GM21423 (cell line): ENCODE data around the gene GPR17.
A peak's percentile ranks its signal among the peaks of the same experiment; 100 is the strongest.

ENCODE experiments used
- ATAC-seq: cut with Tn5 transposase; IDR thresholded peaks from one replicate; pipeline ENCODE4 v1.9.1; 2021; ENCODE audit warnings: mild to moderate bottlenecking, moderate library complexity; ENCODE audit not compliant: unreplicated experiment

The GPR17 gene

GRCh38 chr2:127683056-127683455 is 37.1 kb downstream of the GPR17 start:
- no peak for ATAC-seq

GRCh38 chr2:127683757-127684156 is 37.8 kb downstream of the GPR17 start:
- no peak for ATAC-seq

GRCh38 chr2:127685410-127686080 is 39.6 kb downstream of the GPR17 start:
- no peak for ATAC-seq

- ATAC-seq, result no peak
Observed at GRCh38 chr2:127688405-127688804, 42.5 kb downstream of the GPR17 start.

GRCh38 chr2:127690696-127691095 is 44.7 kb downstream of the GPR17 start:
- ATAC-seq, result no peak

- ATAC-seq, result no peak
Observed at GRCh38 chr2:127694986-127695385, 49.0 kb downstream of the GPR17 start.

- ATAC-seq, result no peak
Observed at GRCh38 chr2:127695491-127696472, 49.8 kb downstream of the GPR17 start.

- no peak for ATAC-seq
Observed at GRCh38 chr2:127697482-127698180, 51.7 kb downstream of the GPR17 start.

- ATAC-seq, result no peak
Observed at GRCh38 chr2:127698553-127699355, 52.8 kb downstream of the GPR17 start.

GRCh38 chr2:127700527-127701192 is 54.7 kb downstream of the GPR17 start:
- ATAC-seq, result peak; percentile 63

GRCh38 chr2:127701193-127701650 is 55.3 kb downstream of the GPR17 start, which contains the start of gene SFT2D3:
TSS of gene SFT2D3 (plus strand) at chr2:127701497. CDS start at chr2:127701529, 32 bp downstream.
- ATAC-seq, result peak; percentile 63

GRCh38 chr2:127701651-127702394 is 55.9 kb downstream of the GPR17 start:
- peak; percentile 43 for ATAC-seq
